ENCODE results near the gene ATXN7.

The ATXN7 gene

DNA sequence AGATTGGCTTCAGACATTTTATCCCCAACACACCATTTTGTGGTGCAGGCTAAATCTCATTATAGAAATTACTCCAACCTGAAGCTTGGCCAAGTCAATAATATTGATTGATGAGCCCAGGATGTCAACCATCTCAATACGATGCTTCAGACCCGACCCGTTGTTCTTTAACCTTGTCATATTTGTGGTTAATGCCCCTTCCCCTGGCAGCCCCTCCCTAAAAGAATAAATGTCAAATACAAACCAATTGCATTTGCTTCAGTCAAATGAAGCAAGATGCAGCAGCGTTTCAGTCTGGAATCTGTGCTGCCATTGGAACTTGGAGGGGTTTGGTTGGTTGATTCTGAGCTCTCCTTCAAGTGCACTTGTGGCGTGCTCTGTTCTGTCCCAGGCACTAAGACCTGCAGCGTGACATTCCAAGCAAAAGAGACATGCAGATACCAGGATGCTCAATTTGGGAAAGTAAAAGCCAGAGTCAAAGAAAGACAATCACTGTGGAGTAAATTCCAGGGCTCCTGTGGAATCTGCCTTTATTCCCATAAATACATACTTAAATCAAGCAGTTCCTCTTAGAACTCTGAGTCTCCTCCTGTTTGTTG, 183.4 kb downstream of the ATXN7 start:
- no peak overlapping the region for H3K4me3 ChIP-seq (ENCODE audit: low read depth, low read length)
- TF ChIP-seq, protein P1, sequence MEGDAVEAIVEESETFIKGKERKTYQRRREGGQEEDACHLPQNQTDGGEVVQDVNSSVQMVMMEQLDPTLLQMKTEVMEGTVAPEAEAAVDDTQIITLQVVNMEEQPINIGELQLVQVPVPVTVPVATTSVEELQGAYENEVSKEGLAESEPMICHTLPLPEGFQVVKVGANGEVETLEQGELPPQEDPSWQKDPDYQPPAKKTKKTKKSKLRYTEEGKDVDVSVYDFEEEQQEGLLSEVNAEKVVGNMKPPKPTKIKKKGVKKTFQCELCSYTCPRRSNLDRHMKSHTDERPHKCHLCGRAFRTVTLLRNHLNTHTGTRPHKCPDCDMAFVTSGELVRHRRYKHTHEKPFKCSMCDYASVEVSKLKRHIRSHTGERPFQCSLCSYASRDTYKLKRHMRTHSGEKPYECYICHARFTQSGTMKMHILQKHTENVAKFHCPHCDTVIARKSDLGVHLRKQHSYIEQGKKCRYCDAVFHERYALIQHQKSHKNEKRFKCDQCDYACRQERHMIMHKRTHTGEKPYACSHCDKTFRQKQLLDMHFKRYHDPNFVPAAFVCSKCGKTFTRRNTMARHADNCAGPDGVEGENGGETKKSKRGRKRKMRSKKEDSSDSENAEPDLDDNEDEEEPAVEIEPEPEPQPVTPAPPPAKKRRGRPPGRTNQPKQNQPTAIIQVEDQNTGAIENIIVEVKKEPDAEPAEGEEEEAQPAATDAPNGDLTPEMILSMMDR (IDR thresholded peaks at IDR 0.05; ENCODE audit: control insufficient read depth, extremely low read depth, insufficient read depth) = no peak
- DNase-seq (ENCODE audit: low read depth) = no peak

DNA sequence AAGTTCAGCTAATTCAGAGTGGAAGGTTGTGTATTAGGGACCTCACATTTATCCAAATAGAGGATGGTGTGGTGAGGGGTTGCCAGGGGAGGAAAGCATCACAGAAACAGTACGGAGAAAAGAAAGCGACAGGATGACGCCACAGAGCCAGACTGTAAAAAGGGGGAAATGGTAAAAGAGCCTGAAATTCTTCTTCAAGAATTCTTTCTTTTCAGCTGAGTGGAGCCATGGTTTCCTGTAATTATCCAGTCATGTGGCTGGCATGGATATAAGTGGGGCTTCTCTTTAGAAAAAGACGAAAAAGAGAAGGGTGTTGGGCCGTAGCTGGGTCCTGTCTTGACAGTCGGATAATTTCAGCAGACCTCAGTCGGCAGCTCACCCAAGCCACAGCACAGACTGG, 184.1 kb downstream of the ATXN7 start:
- DNase-seq (ENCODE audit: low read depth) = no peak
- TF ChIP-seq, protein P1 (IDR thresholded peaks at IDR 0.05; ENCODE audit: control insufficient read depth, extremely low read depth, insufficient read depth) = no peak
- H3K4me3 ChIP-seq (ENCODE audit: low read depth, low read length) = no peak overlapping the region

DNA sequence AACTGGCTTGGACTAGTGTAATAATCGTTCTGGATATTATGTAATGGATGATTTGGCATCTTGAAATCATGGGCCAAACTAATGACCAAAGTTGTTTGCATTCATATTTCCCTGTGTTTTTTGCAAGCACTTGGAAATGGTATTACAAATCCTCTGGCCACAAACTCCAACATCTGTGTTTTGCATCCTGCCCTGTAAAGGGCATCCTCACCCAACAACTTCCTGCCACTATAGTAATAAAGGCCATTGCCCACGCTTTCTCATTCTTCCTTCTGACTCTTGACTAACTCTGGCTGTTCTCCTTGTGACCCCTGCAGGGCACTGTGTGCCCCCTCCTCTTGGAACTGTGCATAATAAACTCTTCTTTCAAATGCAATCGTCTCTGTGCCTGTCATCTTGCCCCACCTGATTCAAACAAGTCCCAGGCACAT, 185.0 kb downstream of the ATXN7 start:
- H3K4me3 ChIP-seq (ENCODE audit: low read depth, low read length) = no peak overlapping the region
- DNase-seq (ENCODE audit: low read depth) = no peak
- TF ChIP-seq, protein P1 (IDR thresholded peaks at IDR 0.05; ENCODE audit: control insufficient read depth, extremely low read depth, insufficient read depth) = no peak

DNA sequence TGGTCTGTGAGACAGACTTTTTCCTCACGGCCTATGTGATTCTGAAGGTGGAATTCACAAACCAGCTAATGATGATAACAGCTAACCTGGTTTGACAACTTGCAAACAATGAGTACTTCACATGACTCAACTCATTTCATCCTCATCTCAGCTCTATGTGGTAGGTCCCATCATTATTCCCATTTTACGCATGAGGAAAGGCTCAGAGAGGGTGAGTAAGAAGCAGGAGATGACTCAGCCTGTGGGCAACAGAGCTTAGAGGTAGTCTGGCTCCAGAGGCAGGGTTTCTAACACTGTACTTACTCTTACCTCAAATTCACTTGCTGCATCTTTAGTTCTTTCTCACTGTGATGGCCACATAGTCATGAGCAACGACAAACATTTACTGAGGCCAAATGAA, 185.5 kb downstream of the ATXN7 start:
- H3K4me3 ChIP-seq (ENCODE audit: low read depth, low read length) = no peak overlapping the region
- DNase-seq (ENCODE audit: low read depth) = no peak
- TF ChIP-seq, protein P1 (IDR thresholded peaks at IDR 0.05; ENCODE audit: control insufficient read depth, extremely low read depth, insufficient read depth) = no peak

DNA sequence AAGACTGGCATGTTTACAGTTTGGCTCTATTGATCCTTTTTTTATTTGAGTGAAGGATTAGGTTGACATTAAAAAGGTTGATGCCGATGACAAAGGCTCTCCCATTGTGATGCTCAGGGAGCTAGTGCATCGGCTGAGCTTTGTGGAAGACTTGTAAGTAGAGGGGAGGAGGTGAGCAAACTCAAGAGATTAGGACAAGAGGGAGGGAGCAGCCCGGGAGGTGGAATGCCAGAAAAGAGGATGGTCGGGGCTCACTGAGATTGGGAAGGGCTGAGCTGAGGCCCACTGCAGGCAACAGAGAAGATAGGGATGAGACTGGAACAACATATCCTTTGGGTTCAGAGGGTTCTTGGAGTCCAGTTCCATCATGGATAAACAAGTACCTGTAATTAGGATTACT, 186.2 kb downstream of the ATXN7 start:
- TF ChIP-seq, protein P1 (IDR thresholded peaks at IDR 0.05; ENCODE audit: control insufficient read depth, extremely low read depth, insufficient read depth) = no peak
- no peak overlapping the region for H3K4me3 ChIP-seq (ENCODE audit: low read depth, low read length)
- DNase-seq (ENCODE audit: low read depth) = no peak

Data from LNCaP clone FGC (cell line).